Measurements from ENCODE around the gene CFAP410. TPM values are rescaled to one million over a fixed set of nuclear protein-coding genes. Genes with fewer than 3 reads are reported as not detected.
"Not testable (repeated sequence)": the region's sequence is repeated elsewhere in the genome, so short reads cannot be mapped to it uniquely, and the experiment has no call there.

Gene CFAP410
- total RNA-seq, 1 experiment from 2014 or later = 19.3 TPM

DNA sequence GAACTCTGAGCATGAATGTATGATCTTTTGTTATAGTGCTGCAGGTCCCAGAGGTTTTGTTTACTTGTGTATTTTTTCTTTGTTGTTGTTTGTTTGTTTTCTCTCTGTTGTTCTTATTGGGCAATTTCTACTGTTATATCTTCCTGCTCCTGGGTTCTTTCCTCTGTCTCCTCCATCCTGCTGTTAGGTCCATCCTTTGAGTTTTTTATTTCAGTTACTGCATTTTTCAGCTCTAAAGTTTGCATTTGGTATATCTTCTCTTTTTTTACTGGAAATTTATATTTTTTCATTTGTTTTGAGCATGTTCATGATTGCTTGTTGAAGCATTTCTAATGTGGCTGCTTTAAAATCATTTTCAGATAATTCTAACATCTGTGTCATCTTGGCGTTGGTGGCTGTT, 24.1 kb upstream of the CFAP410 start:
- no peaks in the 10 kb centered on the region for H3K4me1 Mint-ChIP-seq
- no peak for DNase-seq (ENCODE audit: low spot score)
- ChIA-PET CTCF (no interaction called here), POLR2A (no interaction called here)
- H3K4me3 Mint-ChIP-seq = no peak overlapping the region
- peaks cover 3% of the 10 kb centered on the region; the same call in 1 of the 2 replicates for H3K36me3 Mint-ChIP-seq
- H3K27ac Mint-ChIP-seq = no peak overlapping the region
- TF ChIP-seq, protein P1, sequence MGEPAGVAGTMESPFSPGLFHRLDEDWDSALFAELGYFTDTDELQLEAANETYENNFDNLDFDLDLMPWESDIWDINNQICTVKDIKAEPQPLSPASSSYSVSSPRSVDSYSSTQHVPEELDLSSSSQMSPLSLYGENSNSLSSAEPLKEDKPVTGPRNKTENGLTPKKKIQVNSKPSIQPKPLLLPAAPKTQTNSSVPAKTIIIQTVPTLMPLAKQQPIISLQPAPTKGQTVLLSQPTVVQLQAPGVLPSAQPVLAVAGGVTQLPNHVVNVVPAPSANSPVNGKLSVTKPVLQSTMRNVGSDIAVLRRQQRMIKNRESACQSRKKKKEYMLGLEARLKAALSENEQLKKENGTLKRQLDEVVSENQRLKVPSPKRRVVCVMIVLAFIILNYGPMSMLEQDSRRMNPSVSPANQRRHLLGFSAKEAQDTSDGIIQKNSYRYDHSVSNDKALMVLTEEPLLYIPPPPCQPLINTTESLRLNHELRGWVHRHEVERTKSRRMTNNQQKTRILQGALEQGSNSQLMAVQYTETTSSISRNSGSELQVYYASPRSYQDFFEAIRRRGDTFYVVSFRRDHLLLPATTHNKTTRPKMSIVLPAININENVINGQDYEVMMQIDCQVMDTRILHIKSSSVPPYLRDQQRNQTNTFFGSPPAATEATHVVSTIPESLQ (CRISPR knock-in tag; IDR thresholded peaks at IDR 0.05) = no peak
- ATAC-seq = no peak
- H3K27me3 Mint-ChIP-seq (ENCODE audit: low read depth) = peaks cover 9% of the 10 kb centered on the region; the same call in 1 of the 2 replicates
- H3K9me3 Mint-ChIP-seq = peaks cover 20% of the 10 kb centered on the region

DNA sequence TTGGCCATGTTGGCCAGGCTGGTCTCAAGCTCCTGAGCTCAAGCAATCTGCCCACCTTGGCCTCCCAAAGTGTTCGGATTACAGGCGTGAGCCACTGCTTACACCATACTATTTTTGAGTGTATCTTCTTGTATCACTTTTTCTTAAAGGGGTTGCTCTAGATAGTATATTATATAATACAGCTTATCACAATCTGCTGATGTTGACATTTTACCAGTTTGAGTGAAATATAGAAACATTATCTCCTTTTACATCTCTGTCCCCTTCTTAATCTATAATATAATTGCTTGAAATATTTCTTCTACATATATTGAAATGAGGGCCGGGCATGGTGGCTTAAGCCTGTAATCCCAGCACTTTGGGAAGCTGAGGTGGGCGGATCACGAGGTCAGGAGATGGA, 22.7 kb upstream of the CFAP410 start:
- H3K27ac Mint-ChIP-seq; H3K36me3 Mint-ChIP-seq; POLR2A ChIA-PET; CTCF ChIA-PET; H3K27me3 Mint-ChIP-seq (ENCODE audit: low read depth); H3K4me3 Mint-ChIP-seq; DNase-seq (ENCODE audit: low spot score); H3K4me1 Mint-ChIP-seq; ATAC-seq: not testable (repeated sequence)
- peaks cover 20% of the 10 kb centered on the region for H3K9me3 Mint-ChIP-seq

- Mint-ChIP-seq H3K36me3 (peaks cover 3% of the 10 kb centered on the region; the same call in 1 of the 2 replicates), H3K27me3 (ENCODE audit: low read depth) (peaks cover 7% of the 10 kb centered on the region; the same call in 1 of the 2 replicates), H3K4me1 (no peaks in the 10 kb centered on the region), H3K4me3 (no peak overlapping the region), H3K9me3 (peaks cover 20% of the 10 kb centered on the region), H3K27ac (no peak overlapping the region)
- TF ChIP-seq ZNF232 (CRISPR knock-in tag; IDR thresholded peaks at IDR 0.05) (no peak), TP53 (CRISPR knock-in tag; IDR thresholded peaks at IDR 0.05) (no peak), ZNF512 (CRISPR knock-in tag; IDR thresholded peaks at IDR 0.05; ENCODE audit: borderline replicate concordance) (no peak), ESRRA (CRISPR knock-in tag; IDR thresholded peaks at IDR 0.05; ENCODE audit: borderline replicate concordance) (no peak), MXD4 (CRISPR knock-in tag; IDR thresholded peaks at IDR 0.05; ENCODE audit: borderline replicate concordance) (no peak), STAT6 (CRISPR knock-in tag; conservative IDR thresholded peaks at IDR 0.05; ENCODE audit: low read depth) (no peak), MAX (CRISPR knock-in tag; IDR thresholded peaks at IDR 0.05) (no peak), ZNF317 (CRISPR knock-in tag; IDR thresholded peaks at IDR 0.05; ENCODE audit: borderline replicate concordance, low read depth) (no peak), KAT7 (CRISPR knock-in tag; IDR thresholded peaks at IDR 0.05; ENCODE audit: borderline replicate concordance) (no peak), SP1 (CRISPR knock-in tag; conservative IDR thresholded peaks at IDR 0.05) (no peak), NR2C2 (CRISPR knock-in tag; IDR thresholded peaks at IDR 0.05) (no peak), SMAD4 (CRISPR knock-in tag; IDR thresholded peaks at IDR 0.05) (no peak), JAZF1 (CRISPR knock-in tag; IDR thresholded peaks at IDR 0.05) (no peak)
- TF ChIP-seq, protein P2, sequence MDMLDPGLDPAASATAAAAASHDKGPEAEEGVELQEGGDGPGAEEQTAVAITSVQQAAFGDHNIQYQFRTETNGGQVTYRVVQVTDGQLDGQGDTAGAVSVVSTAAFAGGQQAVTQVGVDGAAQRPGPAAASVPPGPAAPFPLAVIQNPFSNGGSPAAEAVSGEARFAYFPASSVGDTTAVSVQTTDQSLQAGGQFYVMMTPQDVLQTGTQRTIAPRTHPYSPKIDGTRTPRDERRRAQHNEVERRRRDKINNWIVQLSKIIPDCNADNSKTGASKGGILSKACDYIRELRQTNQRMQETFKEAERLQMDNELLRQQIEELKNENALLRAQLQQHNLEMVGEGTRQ (CRISPR knock-in tag; IDR thresholded peaks at IDR 0.05) = no peak
- TF ChIP-seq, protein P3, sequence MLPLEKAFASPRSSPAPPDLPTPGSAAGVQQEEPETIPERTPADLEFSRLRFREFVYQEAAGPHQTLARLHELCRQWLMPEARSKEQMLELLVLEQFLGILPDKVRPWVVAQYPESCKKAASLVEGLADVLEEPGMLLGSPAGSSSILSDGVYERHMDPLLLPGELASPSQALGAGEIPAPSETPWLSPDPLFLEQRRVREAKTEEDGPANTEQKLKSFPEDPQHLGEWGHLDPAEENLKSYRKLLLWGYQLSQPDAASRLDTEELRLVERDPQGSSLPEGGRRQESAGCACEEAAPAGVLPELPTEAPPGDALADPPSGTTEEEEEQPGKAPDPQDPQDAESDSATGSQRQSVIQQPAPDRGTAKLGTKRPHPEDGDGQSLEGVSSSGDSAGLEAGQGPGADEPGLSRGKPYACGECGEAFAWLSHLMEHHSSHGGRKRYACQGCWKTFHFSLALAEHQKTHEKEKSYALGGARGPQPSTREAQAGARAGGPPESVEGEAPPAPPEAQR (CRISPR knock-in tag; IDR thresholded peaks at IDR 0.05) = no peak
- TF ChIP-seq, protein P4, sequence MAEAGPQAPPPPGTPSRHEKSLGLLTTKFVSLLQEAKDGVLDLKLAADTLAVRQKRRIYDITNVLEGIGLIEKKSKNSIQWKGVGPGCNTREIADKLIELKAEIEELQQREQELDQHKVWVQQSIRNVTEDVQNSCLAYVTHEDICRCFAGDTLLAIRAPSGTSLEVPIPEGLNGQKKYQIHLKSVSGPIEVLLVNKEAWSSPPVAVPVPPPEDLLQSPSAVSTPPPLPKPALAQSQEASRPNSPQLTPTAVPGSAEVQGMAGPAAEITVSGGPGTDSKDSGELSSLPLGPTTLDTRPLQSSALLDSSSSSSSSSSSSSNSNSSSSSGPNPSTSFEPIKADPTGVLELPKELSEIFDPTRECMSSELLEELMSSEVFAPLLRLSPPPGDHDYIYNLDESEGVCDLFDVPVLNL (CRISPR knock-in tag; IDR thresholded peaks at IDR 0.05; ENCODE audit: borderline replicate concordance, low read depth) = no peak
- TF ChIP-seq, protein P5, sequence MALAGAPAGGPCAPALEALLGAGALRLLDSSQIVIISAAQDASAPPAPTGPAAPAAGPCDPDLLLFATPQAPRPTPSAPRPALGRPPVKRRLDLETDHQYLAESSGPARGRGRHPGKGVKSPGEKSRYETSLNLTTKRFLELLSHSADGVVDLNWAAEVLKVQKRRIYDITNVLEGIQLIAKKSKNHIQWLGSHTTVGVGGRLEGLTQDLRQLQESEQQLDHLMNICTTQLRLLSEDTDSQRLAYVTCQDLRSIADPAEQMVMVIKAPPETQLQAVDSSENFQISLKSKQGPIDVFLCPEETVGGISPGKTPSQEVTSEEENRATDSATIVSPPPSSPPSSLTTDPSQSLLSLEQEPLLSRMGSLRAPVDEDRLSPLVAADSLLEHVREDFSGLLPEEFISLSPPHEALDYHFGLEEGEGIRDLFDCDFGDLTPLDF (CRISPR knock-in tag; IDR thresholded peaks at IDR 0.05) = no peak
- ATAC-seq = no peak; the same call in 1 of the 2 replicates
- no peak for DNase-seq (ENCODE audit: low spot score)
- ChIA-PET CTCF (interaction anchor here (0.6 to 1.4 kb wide), 10 partner anchors 8 to 382 kb away, joined by 3 to 5 read pairs (median 4); no protein-coding TSS in a partner anchor), POLR2A (interaction anchor here (0.6 to 0.7 kb wide), 4 partner anchors 22 to 700 kb away, joined by 3 to 4 read pairs (median 3); no protein-coding TSS in a partner anchor)
Measured at GRCh38 chr21:44360159-44360558, 21.0 kb upstream of the CFAP410 start.
